Upper lobe of right lung (tissue), 1 donor: Measurements from ENCODE around the gene CAPSL. TPM values are rescaled to one million over a fixed set of nuclear protein-coding genes. Genes with fewer than 3 reads are reported as not detected.

Source experiments
- ATAC-seq: fragments of 200-7000 bp; cut with Tn5 transposase; one replicate; pipeline ENCODE4 v1.9.1; 2020; ENCODE audit warnings: mild to moderate bottlenecking, moderate library complexity
- DNase-seq: peaks from one replicate; pipeline ENCODE4 v3.0.0-alpha.2; 2020
- H3K27ac ChIP-seq: fragments of 200-600 bp; one replicate; pipeline ENCODE4 v1.8.0; 2022
- H3K27me3 ChIP-seq: fragments of 200-600 bp; one replicate; pipeline ENCODE4 v1.8.0; 2022; ENCODE audit warnings: mild to moderate bottlenecking
- H3K36me3 ChIP-seq: fragments of 200-600 bp; one replicate; pipeline ENCODE4 v1.8.0; 2022
- H3K4me1 ChIP-seq: fragments of 200-600 bp; one replicate; pipeline ENCODE4 v1.8.0; 2022
- H3K4me3 ChIP-seq: fragments of 200-600 bp; one replicate; pipeline ENCODE4 v1.8.0; 2022; ENCODE audit warnings: mild to moderate bottlenecking
- H3K9me3 ChIP-seq: fragments of 200-600 bp; one replicate; pipeline ENCODE4 v1.8.0; 2022
- CTCF ChIP-seq: fragments of 200-600 bp; IDR thresholded peaks from one replicate; pipeline ENCODE4 v1.8.0; 2022; ENCODE audit warnings: antibody characterized with exemption
- intact Hi-C: fragments of 100-400 bp; cut with DNase I; formaldehyde crosslinking; loops from one replicate; pipeline ENCODE4 v1.11.0; 2022
- total RNA-seq: library from RNA; stranded (reverse); fragmentation: NEBNext Ultra II Directional; extraction: Animal tissue kit (Norgen Biotek cat#: 25700); gene quantifications from one replicate; pipeline ENCODE4 v1.2.1, GENCODE V29; 2021
- donor health status: DM: no; HTN: yes; CAD: no; lungs with severe emphysema.

CAPSL gene
- total RNA-seq, 1 donor from 2014 or later, result not detected

GRCh38 chr5:35869685-35870277 is 68.6 kb downstream of the CAPSL start:
- intact Hi-C loops, result no loop called here
- Histone ChIP-seq H3K36me3 (peaks cover 18% of the 10 kb centered on the region), H3K27me3 (no peaks in the 10 kb centered on the region), H3K4me3 (no peak overlapping the region), H3K27ac (no peak overlapping the region), H3K4me1 (no peaks in the 10 kb centered on the region), H3K9me3 (no peaks in the 10 kb centered on the region)
- no peak for DNase-seq
- TF ChIP-seq CTCF, result no peak
- peak; percentile 43 for ATAC-seq

- no peak for ATAC-seq
Measured at GRCh38 chr5:35867998-35868397, 70.4 kb downstream of the CAPSL start.

GRCh38 chr5:35863159-35863558 is 75.3 kb downstream of the CAPSL start:
- intact Hi-C loops, result no loop called here
- Histone ChIP-seq H3K27ac (no peak overlapping the region), H3K27me3 (no peaks in the 10 kb centered on the region), H3K9me3 (no peaks in the 10 kb centered on the region), H3K36me3 (peaks cover under 1% of the 10 kb centered on the region), H3K4me3 (peak overlapping the region; percentile 42), H3K4me1 (no peaks in the 10 kb centered on the region)
- no peak for DNase-seq
- peak; percentile 70 for ATAC-seq
- no peak for TF ChIP-seq CTCF

More at GRCh38 chr5:35867998-35868397, 70.4 kb downstream of the CAPSL start:
- intact Hi-C loops, result no loop called here
- no peak for DNase-seq
- no peaks in the 10 kb centered on the region for H3K4me1 ChIP-seq
- H3K9me3 ChIP-seq, result no peaks in the 10 kb centered on the region
- peaks cover 18% of the 10 kb centered on the region for H3K36me3 ChIP-seq
- TF ChIP-seq CTCF, result no peak
- no peak overlapping the region for H3K27ac ChIP-seq
- no peaks in the 10 kb centered on the region for H3K27me3 ChIP-seq
- H3K4me3 ChIP-seq, result no peak overlapping the region

GRCh38 chr5:35862126-35862525 is 76.3 kb downstream of the CAPSL start:
- Histone ChIP-seq H3K9me3 (no peaks in the 10 kb centered on the region), H3K36me3 (no peaks in the 10 kb centered on the region), H3K27ac (no peak overlapping the region), H3K4me3 (peak overlapping the region; percentile 42), H3K4me1 (no peaks in the 10 kb centered on the region), H3K27me3 (no peaks in the 10 kb centered on the region)
- no peak for TF ChIP-seq CTCF
- intact Hi-C loops, result no loop called here
- ATAC-seq, result peak; percentile 26
- DNase-seq, result no peak

- Histone ChIP-seq H3K27me3 (no peaks in the 10 kb centered on the region), H3K27ac (no peak overlapping the region), H3K4me1 (no peaks in the 10 kb centered on the region), H3K4me3 (peak overlapping the region; percentile 42), H3K9me3 (no peaks in the 10 kb centered on the region), H3K36me3 (no peaks in the 10 kb centered on the region)
- no peak for TF ChIP-seq CTCF
- intact Hi-C loops, result no loop called here
- no peak for DNase-seq
- ATAC-seq, result no peak
Measured at GRCh38 chr5:35861718-35862117, 76.7 kb downstream of the CAPSL start.

- H3K4me1 ChIP-seq, result no peaks in the 10 kb centered on the region
- no peak for TF ChIP-seq CTCF
- ATAC-seq (no peak), DNase-seq (no peak)
- H3K27ac ChIP-seq, result no peak overlapping the region
- intact Hi-C loops, result no loop called here
- H3K36me3 ChIP-seq, result no peaks in the 10 kb centered on the region
- H3K9me3 ChIP-seq, result no peaks in the 10 kb centered on the region
- H3K27me3 ChIP-seq, result no peaks in the 10 kb centered on the region
- H3K4me3 ChIP-seq, result peak overlapping the region; percentile 42
Measured at GRCh38 chr5:35860686-35861085, 77.7 kb downstream of the CAPSL start.
